Activated T-helper 9 cell treated with anti-CD3 and anti-CD28 coated beads, Interleukin-2, amount 50 U/mL, for 16 hours (primary cell): Measurements from ENCODE around the gene C1orf159.
"Not testable (repeated sequence)": the region's sequence is repeated elsewhere in the genome, so short reads cannot be mapped to it uniquely, and the experiment has no call there.

Source experiments
- DNase-seq: peaks from one replicate; pipeline ENCODE4 v3.0.0-alpha.2; 2020; ENCODE audit warnings: low read depth

The C1orf159 gene

GRCh38 chr1:1118011-1118875 lies 2.4 kb upstream of the C1orf159 start:
- DNase-seq, result no peak

- no peak for DNase-seq
These were observed 1.6 kb upstream of the C1orf159 start for GRCh38 chr1:1117469-1117831.

- DNase-seq, result no peak
These were observed 996 bp upstream of the C1orf159 start for GRCh38 chr1:1116701-1117468.

- DNase-seq, result no peak
These were observed 628 bp downstream of the C1orf159 start for GRCh38 chr1:1115136-1115785.

- DNase-seq, result no peak
These were observed 1.5 kb downstream of the C1orf159 start for GRCh38 chr1:1114431-1114830.

- no peak for DNase-seq
These were observed 3.5 kb downstream of the C1orf159 start for GRCh38 chr1:1112237-1112985.

- DNase-seq, result no peak
These were observed 4.2 kb downstream of the C1orf159 start for GRCh38 chr1:1111516-1112236.

- no peak for DNase-seq
These were observed 5.3 kb downstream of the C1orf159 start for GRCh38 chr1:1110561-1110971.

GRCh38 chr1:1109743-1110142 lies 6.1 kb downstream of the C1orf159 start:
- DNase-seq, result no peak

- no peak for DNase-seq
These were observed 9.2 kb downstream of the C1orf159 start for GRCh38 chr1:1106510-1107221.

GRCh38 chr1:1104152-1104551 lies 11.7 kb downstream of the C1orf159 start:
- not testable (repeated sequence) for DNase-seq

GRCh38 chr1:1101503-1101902 lies 14.4 kb downstream of the C1orf159 start:
- no peak for DNase-seq

GRCh38 chr1:1100296-1100695 lies 15.6 kb downstream of the C1orf159 start:
- no peak for DNase-seq

- no peak for DNase-seq
These were observed 16.2 kb downstream of the C1orf159 start for GRCh38 chr1:1099506-1100183.

- no peak for DNase-seq
These were observed 17.0 kb downstream of the C1orf159 start for GRCh38 chr1:1098681-1099421.

- DNase-seq, result not testable (repeated sequence)
These were observed 19.8 kb downstream of the C1orf159 start for GRCh38 chr1:1096136-1096535.

- DNase-seq, result no peak
These were observed 20.9 kb downstream of the C1orf159 start for GRCh38 chr1:1094981-1095380.

- DNase-seq, result no peak
These were observed 22.3 kb downstream of the C1orf159 start for GRCh38 chr1:1093610-1093943.

- DNase-seq, result no peak
These were observed 22.8 kb downstream of the C1orf159 start for GRCh38 chr1:1092894-1093609.
